ENCODE measurements around the gene EDEM2.
"Not testable (repeated sequence)": the region's sequence is repeated elsewhere in the genome, so short reads cannot be mapped to it uniquely, and the experiment has no call there.

EDEM2 gene

GRCh38 chr20:35168701-35169409 lies 21.7 kb upstream of the EDEM2 start:
- not testable (repeated sequence) for DNase-seq (ENCODE audit: low spot score)

GRCh38 chr20:35167787-35168186 lies 20.7 kb upstream of the EDEM2 start:
- no peak for DNase-seq (ENCODE audit: low spot score)

GRCh38 chr20:35166242-35166830 lies 19.2 kb upstream of the EDEM2 start:
- DNase-seq (ENCODE audit: low spot score): no peak

GRCh38 chr20:35165221-35166185 lies 18.4 kb upstream of the EDEM2 start:
- DNase-seq (ENCODE audit: low spot score): no peak

- not testable (repeated sequence) for DNase-seq (ENCODE audit: low spot score)
Measured at GRCh38 chr20:35164531-35164930, 17.4 kb upstream of the EDEM2 start.

- DNase-seq (ENCODE audit: low spot score): not testable (repeated sequence)
Measured at GRCh38 chr20:35160341-35160740, 13.2 kb upstream of the EDEM2 start.

GRCh38 chr20:35156978-35157377 lies 9.8 kb upstream of the EDEM2 start:
- no peak for DNase-seq (ENCODE audit: low spot score)

GRCh38 chr20:35155936-35156335 lies 8.8 kb upstream of the EDEM2 start:
- no peak for DNase-seq (ENCODE audit: low spot score)

- no peak for DNase-seq (ENCODE audit: low spot score)
Measured at GRCh38 chr20:35151736-35152135, 4.6 kb upstream of the EDEM2 start.

- DNase-seq (ENCODE audit: low spot score): no peak
Measured at GRCh38 chr20:35150846-35151579, 3.9 kb upstream of the EDEM2 start.

- not testable (repeated sequence) for DNase-seq (ENCODE audit: low spot score)
Measured at GRCh38 chr20:35147575-35148071, 487 bp upstream of the EDEM2 start.

GRCh38 chr20:35146299-35146919 lies 727 bp downstream of the EDEM2 start:
- peak; percentile 52 for DNase-seq (ENCODE audit: low spot score)

- peak; percentile 64 for DNase-seq (ENCODE audit: low spot score)
Measured at GRCh38 chr20:35145141-35145564, 2.0 kb downstream of the EDEM2 start.

- no peak for DNase-seq (ENCODE audit: low spot score)
Measured at GRCh38 chr20:35144694-35145093, 2.4 kb downstream of the EDEM2 start.

- no peak for DNase-seq (ENCODE audit: low spot score)
Measured at GRCh38 chr20:35135867-35136586, 11.1 kb downstream of the EDEM2 start.

GRCh38 chr20:35134880-35135279 lies 12.3 kb downstream of the EDEM2 start:
- no peak for DNase-seq (ENCODE audit: low spot score)

- DNase-seq (ENCODE audit: low spot score): no peak
Measured at GRCh38 chr20:35134472-35134871, 12.7 kb downstream of the EDEM2 start.

GRCh38 chr20:35133735-35134134 lies 13.4 kb downstream of the EDEM2 start:
- no peak for DNase-seq (ENCODE audit: low spot score)

- no peak for DNase-seq (ENCODE audit: low spot score)
Measured at GRCh38 chr20:35133031-35133430, 14.1 kb downstream of the EDEM2 start.

- DNase-seq (ENCODE audit: low spot score): no peak
Measured at GRCh38 chr20:35131934-35132333, 15.2 kb downstream of the EDEM2 start.

Measured in SK-N-DZ (cell line).